Mesendoderm (in vitro differentiated cells): ENCODE results near the gene MATN4.
A peak's percentile ranks its signal among the peaks of the same experiment; 100 is the strongest.

ENCODE experiments used
- DNase-seq: peaks from one replicate; pipeline ENCODE4 v3.0.0; 2013
- H2AK5ac ChIP-seq: 2 replicates; pipeline ENCODE4 v1.6.1; 2013; ENCODE audit warnings: low read length, inconsistent platforms
- H2BK120ac ChIP-seq: 2 replicates; pipeline ENCODE4 v1.6.1; 2013; ENCODE audit warnings: low read depth, mild to moderate bottlenecking, low read length, moderate library complexity, mixed read lengths
- H2BK15ac ChIP-seq: replicated peaks from 2 replicates; pipeline ENCODE4 v1.6.1; 2013; ENCODE audit warnings: low read depth, mild to moderate bottlenecking, moderate library complexity
- H2BK5ac ChIP-seq: 2 replicates; pipeline ENCODE4 v1.6.1; 2013; ENCODE audit warnings: low read length, inconsistent platforms
- H3K18ac ChIP-seq: 2 replicates; pipeline ENCODE4 v1.6.1; 2013; ENCODE audit warnings: mild to moderate bottlenecking, low read length, mixed read lengths
- H3K23ac ChIP-seq: one replicate; pipeline ENCODE4 v1.6.1; 2013; ENCODE audit warnings: low read length
- H3K27ac ChIP-seq: 2 replicates; pipeline ENCODE4 v1.5.1; 2013; ENCODE audit warnings: low read depth, mild to moderate bottlenecking, inconsistent platforms, low read length, moderate library complexity
- H3K27me3 ChIP-seq: 2 replicates; pipeline ENCODE4 v1.6.1; 2013; ENCODE audit warnings: low read length, control low read depth, mild to moderate bottlenecking, inconsistent platforms; ENCODE audit not compliant: insufficient read depth, poor library complexity
- H3K36me3 ChIP-seq: 2 replicates; pipeline ENCODE4 v1.6.1; 2013; ENCODE audit warnings: low read length, inconsistent platforms; ENCODE audit not compliant: control insufficient read depth, insufficient read depth
- H3K4ac ChIP-seq: one replicate; pipeline ENCODE4 v1.6.1; 2013; ENCODE audit warnings: low read depth, mild to moderate bottlenecking, low read length, moderate library complexity
- H3K4me1 ChIP-seq: 2 replicates; pipeline ENCODE4 v1.6.1; 2013; ENCODE audit warnings: low read depth, low read length, inconsistent platforms; ENCODE audit not compliant: control insufficient read depth
- H3K4me2 ChIP-seq: 2 replicates; pipeline ENCODE4 v1.6.1; 2013; ENCODE audit warnings: low read length
- H3K4me3 ChIP-seq: 2 replicates; pipeline ENCODE4 v1.5.1; 2013; ENCODE audit warnings: mild to moderate bottlenecking, low read length
- H3K56ac ChIP-seq: one replicate; pipeline ENCODE4 v1.6.1; 2013; ENCODE audit warnings: low read length
- H3K79me1 ChIP-seq: 2 replicates; pipeline ENCODE4 v1.6.1; 2013; ENCODE audit warnings: low read length, inconsistent platforms
- H3K79me2 ChIP-seq: 2 replicates; pipeline ENCODE4 v1.6.1; 2013; ENCODE audit warnings: mild to moderate bottlenecking, low read length; ENCODE audit not compliant: control insufficient read depth, insufficient read depth
- H3K9ac ChIP-seq: 2 replicates; pipeline ENCODE4 v1.6.1; 2013; ENCODE audit warnings: low read length, inconsistent platforms
- H4K5ac ChIP-seq: one replicate; pipeline ENCODE4 v1.6.1; 2013; ENCODE audit warnings: low read length
- H4K8ac ChIP-seq: one replicate; pipeline ENCODE4 v1.6.1; 2013; ENCODE audit warnings: low read depth, mild to moderate bottlenecking, control low read depth, low read length, moderate library complexity
- WGBS: extraction: QIAGEN DNeasy Blood & Tissue Kit; methylation state at CpG from one replicate; pipeline ENCODE4 v1.1.7; 2013; ENCODE audit warnings: low lambda C conversion rate, missing lambda C conversion rate; ENCODE audit not compliant: insufficient coverage; ENCODE audit errors: extremely low coverage; 5-methylcytosine and 5-hydroxymethylcytosine counted together

Gene MATN4

DNA sequence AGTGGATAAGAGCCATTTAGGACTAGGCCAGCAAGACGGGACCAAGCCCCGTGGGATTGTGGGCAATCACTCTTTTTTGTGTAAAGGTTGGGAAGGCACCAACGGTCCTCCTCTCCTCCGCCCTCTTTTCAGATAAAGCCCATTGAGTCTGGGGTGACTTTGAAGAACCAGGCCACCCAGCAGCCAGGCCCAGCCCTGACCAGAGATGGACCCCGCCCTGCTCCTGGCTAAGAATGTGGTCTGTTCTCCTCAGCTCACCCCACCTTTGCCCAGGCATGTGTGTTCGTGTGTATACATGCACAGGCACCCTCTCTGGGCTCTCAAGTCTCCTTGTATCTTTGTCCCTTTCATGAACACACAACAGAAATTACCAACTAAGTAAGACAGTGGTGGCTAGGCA, 31.0 kb upstream of the MATN4 start:
- Histone ChIP-seq H4K5ac (no peak overlapping the region), H2BK120ac (no peak overlapping the region), H3K4me3 (no peak overlapping the region), H3K9ac (no peak overlapping the region), H2BK15ac (no peak overlapping the region), H3K23ac (no peak overlapping the region), H3K79me1 (peaks cover 37% of the 10 kb centered on the region), H3K4me2 (no peak overlapping the region), H3K56ac (peak overlapping the region; percentile 62), H3K36me3 (no peaks in the 10 kb centered on the region), H3K27ac (peak overlapping the region; percentile 6), H3K79me2 (peaks cover 52% of the 10 kb centered on the region), H3K4me1 (peaks cover 51% of the 10 kb centered on the region), H3K4ac (no peak overlapping the region), H4K8ac (no peak overlapping the region), H3K18ac (no peak overlapping the region), H2AK5ac (peak overlapping the region; percentile 56), H2BK5ac (no peak overlapping the region), H3K27me3 (no peaks in the 10 kb centered on the region)
- no peak for DNase-seq
- WGBS = no CpG with 5 or more reads among the region's 6 CpGs

DNA sequence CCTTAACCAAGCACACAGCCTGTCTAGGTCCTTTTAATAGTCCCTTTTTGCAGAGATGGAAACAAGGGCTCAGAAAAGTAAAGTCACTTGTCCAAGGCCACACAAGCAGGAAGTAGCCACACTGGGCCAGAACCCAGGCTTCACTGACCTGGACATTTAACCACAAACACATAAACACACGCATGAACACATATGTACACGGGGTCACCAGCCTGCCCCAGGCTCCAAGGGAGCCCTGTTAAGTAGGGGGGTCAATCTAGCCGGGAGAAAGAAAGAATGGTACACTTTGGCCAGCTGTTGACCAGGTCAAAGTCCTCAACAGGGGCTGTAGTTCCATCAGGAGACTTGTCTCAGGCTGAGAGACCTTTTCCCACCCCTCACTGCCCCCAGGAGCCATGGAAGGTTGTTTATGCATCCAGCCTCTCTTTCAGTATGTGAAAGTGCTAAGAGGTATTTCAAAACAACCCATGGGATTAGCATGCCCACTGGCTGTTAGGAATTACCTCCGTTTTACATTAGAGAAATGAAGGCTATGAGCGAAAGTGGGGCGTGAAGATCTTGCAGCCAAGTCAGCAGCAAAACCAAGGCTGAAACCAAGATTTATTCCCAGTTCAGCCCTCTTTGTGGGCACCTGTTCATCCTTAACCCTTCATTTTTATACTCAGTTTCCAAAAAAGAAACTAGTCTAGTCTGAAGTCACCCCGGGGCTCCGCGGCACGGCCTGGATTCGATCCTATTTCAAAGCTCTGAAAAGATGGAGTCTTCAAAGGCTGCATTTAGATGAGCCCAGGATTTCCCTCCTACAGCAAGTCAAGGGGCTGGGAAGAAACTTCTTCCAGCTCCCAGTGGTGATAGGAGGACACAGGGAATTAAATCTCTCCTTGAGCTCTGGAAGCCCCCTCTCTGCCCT, 30.3 kb upstream of the MATN4 start:
- Histone ChIP-seq H3K18ac (peak overlapping the region; percentile 29), H4K5ac (no peak overlapping the region), H3K23ac (peak overlapping the region; percentile 37), H3K27me3 (no peaks in the 10 kb centered on the region), H3K27ac (peak overlapping the region; percentile 29), H3K56ac (peak overlapping the region; percentile 62), H3K36me3 (no peaks in the 10 kb centered on the region), H3K4me1 (peaks cover 44% of the 10 kb centered on the region), H2AK5ac (peak overlapping the region; percentile 67), H3K4me2 (peak overlapping the region; percentile 12), H4K8ac (no peak overlapping the region), H2BK5ac (no peak overlapping the region), H3K4me3 (no peak overlapping the region), H2BK15ac (no peak overlapping the region), H3K9ac (peak overlapping the region; percentile 38), H3K4ac (no peak overlapping the region), H3K79me1 (peaks cover 37% of the 10 kb centered on the region), H3K79me2 (peaks cover 49% of the 10 kb centered on the region), H2BK120ac (no peak overlapping the region)
- peak; percentile 57 for DNase-seq
- WGBS = no CpG with 5 or more reads among the region's 11 CpGs

DNA sequence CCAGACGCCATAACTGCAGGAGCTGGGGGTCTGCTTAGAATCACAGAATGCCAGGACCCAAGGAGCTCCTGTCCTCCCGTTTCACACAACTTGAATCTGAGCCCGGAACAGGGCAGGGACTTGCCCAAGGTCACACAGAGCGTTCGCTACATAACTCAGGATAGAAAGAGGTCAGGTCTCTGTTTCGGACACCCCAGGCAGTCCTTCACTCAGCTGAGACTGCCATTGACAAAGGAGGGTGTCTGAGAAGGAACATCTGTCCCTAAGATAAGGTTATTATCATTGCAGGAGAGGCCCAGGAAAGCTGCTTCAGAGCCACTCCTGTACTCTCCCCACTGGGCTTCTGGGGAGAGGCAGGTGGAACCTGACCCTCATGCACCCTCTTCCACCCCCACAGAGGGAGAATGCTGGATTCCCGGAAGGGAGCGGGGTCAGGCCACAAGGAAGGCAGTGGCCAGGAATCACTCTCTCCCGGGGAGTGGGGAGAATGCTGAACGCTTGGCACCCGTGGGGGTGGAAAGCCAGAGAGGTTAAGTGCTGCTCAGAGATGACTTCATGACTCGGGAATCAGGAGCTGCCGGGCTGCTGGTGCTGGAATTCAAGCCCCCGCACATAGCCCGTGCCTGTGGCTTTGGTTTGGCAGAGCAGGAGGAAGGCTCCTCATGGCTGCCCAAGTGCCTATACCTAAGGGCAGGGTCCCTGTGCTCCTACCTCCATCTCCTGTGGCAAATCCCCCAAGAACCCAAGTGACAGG, 29.4 kb upstream of the MATN4 start:
- peaks cover 36% of the 10 kb centered on the region for H3K4me1 ChIP-seq

DNA sequence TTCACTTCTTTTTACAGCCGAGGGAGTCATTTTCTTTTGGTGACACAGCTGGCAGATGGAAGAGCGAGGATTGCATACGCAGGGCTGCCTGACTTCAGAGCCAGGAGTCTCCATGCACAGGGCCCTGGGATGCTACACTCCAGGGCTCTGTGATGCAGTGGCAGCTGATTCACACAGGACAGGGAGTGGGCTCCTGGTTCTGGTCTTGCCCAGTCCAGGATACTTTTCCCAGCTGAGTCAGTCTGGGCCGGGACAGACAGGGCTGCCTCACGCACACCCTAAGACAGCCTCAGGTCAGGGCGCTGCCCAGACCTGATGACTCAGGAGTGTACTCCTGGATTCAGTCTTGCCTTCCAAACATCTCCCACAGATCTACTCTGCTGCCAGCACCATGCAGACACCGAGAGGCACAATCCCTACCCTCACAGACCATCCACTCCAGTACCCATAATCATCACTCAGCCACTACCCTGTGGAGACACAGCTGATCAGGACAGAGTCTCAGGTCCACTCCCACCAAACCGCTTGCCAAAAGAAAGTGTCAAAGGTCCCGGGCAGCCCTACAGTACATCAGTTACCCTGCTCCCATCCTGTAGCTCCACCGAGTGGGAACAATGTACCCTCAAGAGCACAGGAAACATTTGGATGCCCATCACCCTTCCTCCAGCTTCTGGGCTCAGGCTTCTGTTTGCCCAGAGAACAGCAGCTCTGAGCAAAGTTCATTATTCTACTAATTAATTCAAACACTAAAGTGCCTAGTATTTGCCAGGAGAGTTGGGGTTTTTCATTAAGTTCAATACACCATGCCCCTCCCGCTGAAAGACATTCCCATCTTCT, 28.6 kb upstream of the MATN4 start:
- H3K18ac ChIP-seq = peak overlapping the region; percentile 55
- peak overlapping the region; percentile 17 for H3K23ac ChIP-seq
- H3K27ac ChIP-seq = no peak overlapping the region
- no peak overlapping the region for H2BK5ac ChIP-seq
- H3K56ac ChIP-seq = peak overlapping the region; percentile 22
- no peak for DNase-seq
- no peak overlapping the region for H4K8ac ChIP-seq
- H2BK120ac ChIP-seq = no peak overlapping the region
- no peak overlapping the region for H2AK5ac ChIP-seq
- peaks cover 4% of the 10 kb centered on the region for H3K36me3 ChIP-seq
- no peaks in the 10 kb centered on the region for H3K27me3 ChIP-seq
- no peak overlapping the region for H3K4ac ChIP-seq
- H2BK15ac ChIP-seq = no peak overlapping the region
- H4K5ac ChIP-seq = no peak overlapping the region
- H3K79me1 ChIP-seq = peaks cover 35% of the 10 kb centered on the region
- peaks cover 46% of the 10 kb centered on the region for H3K79me2 ChIP-seq
- H3K4me2 ChIP-seq = no peak overlapping the region
- no peak overlapping the region for H3K9ac ChIP-seq
- no peak overlapping the region for H3K4me3 ChIP-seq
- peaks cover 36% of the 10 kb centered on the region for H3K4me1 ChIP-seq
- no CpG with 5 or more reads among the region's 11 CpGs for WGBS

More for the DNA sequence above, 29.4 kb upstream of the MATN4 start:
- H3K79me2 ChIP-seq = peaks cover 46% of the 10 kb centered on the region
- H3K79me1 ChIP-seq = peaks cover 35% of the 10 kb centered on the region
- DNase-seq = peak; percentile 91
- H3K56ac ChIP-seq = peak overlapping the region; percentile 17
- peaks cover 3% of the 10 kb centered on the region for H3K36me3 ChIP-seq
- H3K4me3 ChIP-seq = no peak overlapping the region
- H2BK5ac ChIP-seq = no peak overlapping the region
- no peak overlapping the region for H3K4me2 ChIP-seq
- H2AK5ac ChIP-seq = peak overlapping the region; percentile 67
- no peaks in the 10 kb centered on the region for H3K27me3 ChIP-seq
- H4K8ac ChIP-seq = no peak overlapping the region
- peak overlapping the region; percentile 38 for H3K9ac ChIP-seq
- H3K18ac ChIP-seq = peak overlapping the region; percentile 29
- H4K5ac ChIP-seq = no peak overlapping the region
- no peak overlapping the region for H2BK15ac ChIP-seq
- H3K27ac ChIP-seq = peak overlapping the region; percentile 29
- peak overlapping the region; percentile 37 for H3K23ac ChIP-seq
- no CpG with 5 or more reads among the region's 15 CpGs for WGBS
- no peak overlapping the region for H2BK120ac ChIP-seq
- no peak overlapping the region for H3K4ac ChIP-seq

DNA sequence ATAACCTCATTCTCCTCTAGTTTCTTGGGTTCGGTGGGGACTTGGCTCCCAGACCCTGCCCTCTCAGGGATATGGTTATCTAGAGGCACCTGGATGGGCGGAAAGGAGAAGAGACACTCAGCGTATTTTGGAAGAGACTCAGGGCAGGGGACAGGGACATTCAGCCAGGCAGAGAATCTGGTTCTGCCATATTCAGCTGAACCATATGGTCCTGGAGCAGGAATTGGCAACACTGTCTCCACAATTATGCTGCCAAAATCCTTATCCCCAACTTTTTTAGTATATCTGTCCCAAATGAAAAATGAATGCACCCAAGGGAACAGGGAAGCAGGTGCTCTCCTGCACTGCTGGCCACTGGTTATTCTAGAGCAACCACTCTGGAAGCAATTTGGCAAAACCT, 22.4 kb upstream of the MATN4 start:
- Histone ChIP-seq H3K79me2 (no peaks in the 10 kb centered on the region), H3K27me3 (no peaks in the 10 kb centered on the region), H3K4ac (no peak overlapping the region), H3K27ac (no peak overlapping the region), H4K8ac (no peak overlapping the region), H2BK15ac (no peak overlapping the region), H2BK5ac (no peak overlapping the region), H2BK120ac (no peak overlapping the region), H3K4me2 (no peak overlapping the region), H3K18ac (no peak overlapping the region), H3K36me3 (peaks cover 8% of the 10 kb centered on the region), H2AK5ac (no peak overlapping the region), H3K79me1 (no peaks in the 10 kb centered on the region), H3K4me1 (no peaks in the 10 kb centered on the region), H3K9ac (no peak overlapping the region), H3K56ac (no peak overlapping the region), H3K23ac (no peak overlapping the region), H4K5ac (no peak overlapping the region), H3K4me3 (no peak overlapping the region)
- DNase-seq = no peak
- no CpG with 5 or more reads among the region's 3 CpGs for WGBS
